Measurements from ENCODE around the gene ATP8B4. TPM values are rescaled to one million over a fixed set of nuclear protein-coding genes. Genes with fewer than 3 reads are reported as not detected.

The ATP8B4 gene
- total RNA-seq, 1 donor from 2014 or later = 0.98 TPM

DNA sequence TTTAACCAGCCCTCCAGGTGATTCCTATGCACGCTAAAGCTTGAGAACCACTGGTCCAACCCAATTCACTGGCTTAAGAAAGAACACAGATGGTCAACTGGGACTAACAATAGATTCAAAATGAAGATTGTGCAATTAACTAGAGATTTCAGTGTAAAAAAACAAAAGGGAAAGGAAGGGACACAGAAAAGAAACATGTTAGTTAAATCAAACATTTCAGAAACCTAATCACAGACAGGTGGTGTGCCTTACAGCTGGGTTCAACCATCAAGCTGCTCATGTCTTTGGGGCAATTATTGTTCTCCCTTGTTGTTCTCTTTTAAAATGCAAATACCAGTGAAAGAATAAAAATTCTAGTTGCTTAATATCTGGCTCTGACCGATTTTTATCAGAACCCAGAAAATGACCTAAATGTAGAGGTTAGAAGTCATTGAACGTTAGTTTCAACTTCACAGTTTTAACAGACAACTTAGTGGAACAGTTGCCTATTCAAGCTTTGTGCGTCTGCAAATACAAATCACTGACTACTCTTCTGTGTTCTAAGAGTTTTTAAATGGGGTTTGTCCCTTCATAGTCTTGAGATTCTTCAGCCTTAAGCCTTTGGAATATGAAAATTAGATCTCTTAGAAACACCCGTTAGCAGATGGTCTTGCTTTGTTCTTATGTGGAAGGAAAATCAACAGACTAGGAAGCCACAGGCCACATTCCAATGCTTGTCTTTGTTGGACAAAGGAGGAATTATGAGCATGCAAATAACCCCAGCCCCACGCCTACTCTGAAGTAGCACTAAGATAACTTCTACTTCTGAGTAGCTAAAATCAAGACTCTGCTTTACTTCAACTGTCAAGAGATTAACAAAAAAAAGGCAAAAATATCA is 223.4 kb downstream of the ATP8B4 start:
- Mint-ChIP-seq H3K36me3 (ENCODE audit: insufficient read depth) (no peaks in the 10 kb centered on the region), H3K9me3 (ENCODE audit: low read depth) (no peaks in the 10 kb centered on the region), H3K27ac (no peak overlapping the region), H3K4me3 (ENCODE audit: low read depth) (no peak overlapping the region), H3K27me3 (no peaks in the 10 kb centered on the region), H3K4me1 (ENCODE audit: low read depth) (no peaks in the 10 kb centered on the region)
- TF ChIP-seq CTCF (IDR thresholded peaks at IDR 0.05; ENCODE audit: unreplicated experiment) = no peak
- no peak for DNase-seq (ENCODE audit: low spot score, unreplicated experiment)

- no peaks in the 10 kb centered on the region for H3K27me3 Mint-ChIP-seq
- no peak for TF ChIP-seq CTCF (IDR thresholded peaks at IDR 0.05; ENCODE audit: unreplicated experiment)
- no peaks in the 10 kb centered on the region for H3K4me1 Mint-ChIP-seq (ENCODE audit: low read depth)
- H3K27ac Mint-ChIP-seq = no peak overlapping the region
- no peak for DNase-seq (ENCODE audit: low spot score, unreplicated experiment)
- H3K9me3 Mint-ChIP-seq (ENCODE audit: low read depth) = no peaks in the 10 kb centered on the region
- no peaks in the 10 kb centered on the region for H3K36me3 Mint-ChIP-seq (ENCODE audit: insufficient read depth)
- H3K4me3 Mint-ChIP-seq (ENCODE audit: low read depth) = no peak overlapping the region
Measured at GRCh38 chr15:49890689-49891088, 228.3 kb downstream of the ATP8B4 start.

- DNase-seq (ENCODE audit: low spot score, unreplicated experiment) = no peak
- Mint-ChIP-seq H3K36me3 (ENCODE audit: insufficient read depth) (no peaks in the 10 kb centered on the region), H3K9me3 (ENCODE audit: low read depth) (no peaks in the 10 kb centered on the region), H3K27me3 (no peaks in the 10 kb centered on the region), H3K27ac (no peak overlapping the region), H3K4me3 (ENCODE audit: low read depth) (no peak overlapping the region), H3K4me1 (ENCODE audit: low read depth) (no peaks in the 10 kb centered on the region)
- no peak for TF ChIP-seq CTCF (IDR thresholded peaks at IDR 0.05; ENCODE audit: unreplicated experiment)
Measured at GRCh38 chr15:49889536-49889935, 229.5 kb downstream of the ATP8B4 start.

DNA sequence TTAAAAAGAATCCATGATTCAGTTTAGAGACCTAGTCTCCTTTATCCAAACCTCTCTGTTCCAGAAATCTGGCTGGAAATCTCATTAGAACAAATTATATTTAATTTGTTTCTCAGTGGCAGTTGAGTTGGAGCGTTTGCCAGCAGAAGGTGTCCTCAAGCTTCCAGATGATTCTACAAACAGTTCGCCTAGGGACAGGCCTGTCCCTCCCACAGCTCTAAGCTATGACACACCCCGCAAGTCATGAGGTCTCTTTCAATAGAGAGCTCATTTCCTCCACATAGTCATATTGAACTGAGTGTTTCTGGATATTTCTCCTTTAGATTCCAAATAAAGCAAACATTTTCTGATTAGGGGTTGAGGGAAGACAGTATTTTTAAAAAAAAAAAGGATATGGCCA is 230.3 kb downstream of the ATP8B4 start:
- Mint-ChIP-seq H3K4me3 (ENCODE audit: low read depth) (no peak overlapping the region), H3K4me1 (ENCODE audit: low read depth) (no peaks in the 10 kb centered on the region), H3K9me3 (ENCODE audit: low read depth) (no peaks in the 10 kb centered on the region), H3K36me3 (ENCODE audit: insufficient read depth) (no peaks in the 10 kb centered on the region), H3K27me3 (no peaks in the 10 kb centered on the region), H3K27ac (no peak overlapping the region)
- TF ChIP-seq CTCF (IDR thresholded peaks at IDR 0.05; ENCODE audit: unreplicated experiment) = no peak
- DNase-seq (ENCODE audit: low spot score, unreplicated experiment) = no peak

DNA sequence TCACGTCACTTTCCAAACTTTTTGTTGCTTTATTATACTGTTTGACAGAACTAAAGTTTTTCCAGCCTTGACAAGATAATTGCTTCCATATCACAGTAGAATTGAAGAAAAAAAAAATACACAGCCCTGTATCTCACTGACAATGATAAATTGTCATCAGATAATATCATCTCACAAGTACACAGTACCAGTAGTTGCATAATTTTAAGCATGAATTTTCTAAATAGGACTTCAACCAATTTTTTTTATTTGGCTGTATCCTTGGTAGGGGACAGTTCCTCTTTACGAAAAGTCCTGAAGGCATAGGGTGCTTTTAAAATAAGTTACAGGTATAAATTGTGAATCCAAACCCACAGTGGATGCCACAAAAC is 230.7 kb downstream of the ATP8B4 start:
- Mint-ChIP-seq H3K27ac (no peak overlapping the region), H3K4me1 (ENCODE audit: low read depth) (no peaks in the 10 kb centered on the region), H3K4me3 (ENCODE audit: low read depth) (no peak overlapping the region), H3K27me3 (no peaks in the 10 kb centered on the region), H3K9me3 (ENCODE audit: low read depth) (no peaks in the 10 kb centered on the region), H3K36me3 (ENCODE audit: insufficient read depth) (no peaks in the 10 kb centered on the region)
- DNase-seq (ENCODE audit: low spot score, unreplicated experiment) = no peak
- TF ChIP-seq CTCF (IDR thresholded peaks at IDR 0.05; ENCODE audit: unreplicated experiment) = no peak
